Measurements from ENCODE around the gene EYS. TPM values are rescaled to one million over a fixed set of nuclear protein-coding genes. Genes with fewer than 3 reads are reported as not detected.

Gene EYS
- total and polyA plus RNA-seq, 2 of the 8 experiments (the other 6 are each of a cell fraction or from before 2014, with no cell fraction given) = 0.05 to 0.13 TPM

GRCh38 chr6:64085126-64085525, 1621.9 kb downstream of the EYS start:
- H3K23me2 ChIP-seq (ENCODE audit: low read depth, low read length) = no peaks in the 10 kb centered on the region
- no peak overlapping the region for H3K4ac ChIP-seq (replicated peaks; ENCODE audit: insufficient read length, low read depth, low read length)
- H2BK20ac ChIP-seq (ENCODE audit: low read length) = no peak overlapping the region
- WGBS, 2 experiments (ENCODE audit: extremely low coverage in 1 of 2, insufficient coverage in 1 of 2, insufficient read length in 1 of 2, insufficient replicate concordance in 2 of 2, low coverage in 1 of 2, low lambda C conversion rate in 2 of 2, missing lambda C conversion rate in 1 of 2) = 92% methylated on average over 13 of the region's 13 CpGs; no CpG with 5 or more reads in 1 of the 2 experiments
- DNase-seq (ENCODE audit: low read depth in 1 of 2, low spot score in 2 of 2) (no peak), FAIRE-seq (no peak)
- H3K36me3 ChIP-seq (ENCODE audit: control insufficient read depth in 2 of 4, insufficient read depth in 4 of 4, low read length in 3 of 4) = no peaks in the 10 kb centered on the region
- H2BK5ac ChIP-seq (ENCODE audit: low read depth, low read length) = no peak overlapping the region
- CTCF ChIA-PET (ENCODE audit: partially characterized antibody) = no interaction called here
- H2BK120ac ChIP-seq (replicated peaks; ENCODE audit: low read depth, low read length) = no peak overlapping the region
- no peak overlapping the region for H3K4me2 ChIP-seq (ENCODE audit: insufficient read depth in 1 of 2, low read depth in 2 of 2, low read length in 2 of 2)
- no peak overlapping the region for H3K9ac ChIP-seq (replicated peaks in 1 of 4; ENCODE audit: extremely low read depth in 1 of 4, low read depth in 3 of 4, low read length in 3 of 4)
- H3K27me3 ChIP-seq (replicated peaks in 1 of 4; ENCODE audit: control insufficient read depth in 3 of 4, extremely low read depth in 1 of 4, insufficient read depth in 3 of 4, low read length in 3 of 4) = no peaks in the 10 kb centered on the region
- H2BK15ac ChIP-seq (ENCODE audit: low read length) = no peak overlapping the region
- no peaks in the 10 kb centered on the region for H3K79me2 ChIP-seq (ENCODE audit: control insufficient read depth in 1 of 2, insufficient read depth in 2 of 2, low read length in 2 of 2)
- no peak overlapping the region for H4K5ac ChIP-seq (ENCODE audit: insufficient read length, low read depth, low read length)
- no peak overlapping the region for H3K27ac ChIP-seq (ENCODE audit: low read depth, low read length)
- no peak overlapping the region for H3K18ac ChIP-seq (ENCODE audit: extremely low read depth, low read length)
- POLR2A ChIA-PET (ENCODE audit: partially characterized antibody) = no interaction called here
- H3K79me1 ChIP-seq (ENCODE audit: low read depth, low read length) = no peaks in the 10 kb centered on the region
- no peak overlapping the region for H4K8ac ChIP-seq (ENCODE audit: extremely low read depth, insufficient read depth, low read length)
- no peaks in the 10 kb centered on the region for H3K4me1 ChIP-seq (replicated peaks in 1 of 4; ENCODE audit: control insufficient read depth in 3 of 4, insufficient read depth in 4 of 4, low read length in 3 of 4)
- H3K9me3 ChIP-seq (ENCODE audit: insufficient read depth in 2 of 2, low read depth in 1 of 2, low read length in 1 of 2) = no peaks in the 10 kb centered on the region
- no peak overlapping the region for H2AFZ ChIP-seq (ENCODE audit: low read length)
- H2AK5ac ChIP-seq (ENCODE audit: low read depth, low read length) = no peak overlapping the region
- H3K56ac ChIP-seq (replicated peaks; ENCODE audit: insufficient read length, low read depth, low read length) = no peak overlapping the region
- H3K23ac ChIP-seq (ENCODE audit: insufficient read length) = no peak overlapping the region
- no peak overlapping the region for H2BK12ac ChIP-seq (ENCODE audit: low read depth, low read length)
- no peaks in the 10 kb centered on the region for H4K20me1 ChIP-seq (replicated peaks in 1 of 2; ENCODE audit: control insufficient read depth in 1 of 2, insufficient read depth in 2 of 2, low read length in 2 of 2)
- H3K4me3 ChIP-seq (ENCODE audit: extremely low read depth in 1 of 4, insufficient read depth in 2 of 4, low read depth in 3 of 4, low read length in 4 of 4) = no peak overlapping the region
- TF ChIP-seq SP1 (IDR thresholded peaks at IDR 0.05; ENCODE audit: low read depth, low read length) (no peak), HDAC2 (IDR thresholded peaks at IDR 0.05; ENCODE audit: borderline replicate concordance in 1 of 2, low read depth in 2 of 2, low read length in 2 of 2) (no peak), CTCF (IDR thresholded peaks at IDR 0.05; ENCODE audit: control extremely low read depth in 1 of 3, insufficient read depth in 1 of 3, low read depth in 1 of 3, low read length in 3 of 3) (no peak), SAP30 (IDR thresholded peaks at IDR 0.05; ENCODE audit: insufficient read depth, insufficient replicate concordance, low read length) (no peak), TAF1 (IDR thresholded peaks at IDR 0.05; ENCODE audit: low read depth, low read length) (no peak)
- TF ChIP-seq, protein P1, sequence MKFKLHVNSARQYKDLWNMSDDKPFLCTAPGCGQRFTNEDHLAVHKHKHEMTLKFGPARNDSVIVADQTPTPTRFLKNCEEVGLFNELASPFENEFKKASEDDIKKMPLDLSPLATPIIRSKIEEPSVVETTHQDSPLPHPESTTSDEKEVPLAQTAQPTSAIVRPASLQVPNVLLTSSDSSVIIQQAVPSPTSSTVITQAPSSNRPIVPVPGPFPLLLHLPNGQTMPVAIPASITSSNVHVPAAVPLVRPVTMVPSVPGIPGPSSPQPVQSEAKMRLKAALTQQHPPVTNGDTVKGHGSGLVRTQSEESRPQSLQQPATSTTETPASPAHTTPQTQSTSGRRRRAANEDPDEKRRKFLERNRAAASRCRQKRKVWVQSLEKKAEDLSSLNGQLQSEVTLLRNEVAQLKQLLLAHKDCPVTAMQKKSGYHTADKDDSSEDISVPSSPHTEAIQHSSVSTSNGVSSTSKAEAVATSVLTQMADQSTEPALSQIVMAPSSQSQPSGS (IDR thresholded peaks at IDR 0.05; ENCODE audit: low read length) = no peak
- H3K14ac ChIP-seq (ENCODE audit: insufficient read length) = no peak overlapping the region
- H4K91ac ChIP-seq (replicated peaks; ENCODE audit: insufficient read length, low read length) = no peak overlapping the region

Data from H1 (cell line).